Measurements from ENCODE around the gene NTF3.

NTF3 gene

GRCh38 chr12:5521456-5522325 lies 89.8 kb downstream of the NTF3 start:
- Histone ChIP-seq H3K4me1 (no peaks in the 10 kb centered on the region), H3K9me3 (no peaks in the 10 kb centered on the region), H3K36me3 (no peaks in the 10 kb centered on the region), H3K27me3 (peaks cover 3% of the 10 kb centered on the region; the same call in 1 of the 2 replicates), H3K4me3 (ENCODE audit: low read depth, low read length) (no peak overlapping the region)
- no peak for TF ChIP-seq CTCF (IDR thresholded peaks at IDR 0.05; ENCODE audit: low read depth, low read length)
- no peak for DNase-seq

GRCh38 chr12:5522432-5523335 lies 90.8 kb downstream of the NTF3 start:
- no peak for TF ChIP-seq CTCF (IDR thresholded peaks at IDR 0.05; ENCODE audit: low read depth, low read length)
- no peak overlapping the region for H3K4me3 ChIP-seq (ENCODE audit: low read depth, low read length)
- DNase-seq = no peak
- H3K4me1 ChIP-seq = no peaks in the 10 kb centered on the region
- H3K36me3 ChIP-seq = no peaks in the 10 kb centered on the region
- H3K27me3 ChIP-seq = peaks cover 2% of the 10 kb centered on the region; the same call in 1 of the 2 replicates
- H3K9me3 ChIP-seq = no peaks in the 10 kb centered on the region

- no peaks in the 10 kb centered on the region for H3K4me1 ChIP-seq
- TF ChIP-seq CTCF (IDR thresholded peaks at IDR 0.05; ENCODE audit: low read depth, low read length) = no peak
- DNase-seq = no peak
- H3K4me3 ChIP-seq (ENCODE audit: low read depth, low read length) = no peak overlapping the region
- H3K9me3 ChIP-seq = no peaks in the 10 kb centered on the region
- peaks cover 3% of the 10 kb centered on the region; the same call in 1 of the 2 replicates for H3K27me3 ChIP-seq
- H3K36me3 ChIP-seq = no peaks in the 10 kb centered on the region
Observed at GRCh38 chr12:5523396-5524115, 91.6 kb downstream of the NTF3 start.

GRCh38 chr12:5524116-5524768 lies 92.3 kb downstream of the NTF3 start:
- 0 out of 2 replicates have a peak, but pooled peaks cover 3% of the 10 kb centered on the region for H3K27me3 ChIP-seq
- no peak for TF ChIP-seq CTCF (IDR thresholded peaks at IDR 0.05; ENCODE audit: low read depth, low read length)
- H3K4me1 ChIP-seq = no peaks in the 10 kb centered on the region
- no peak for DNase-seq
- no peaks in the 10 kb centered on the region for H3K9me3 ChIP-seq
- no peak overlapping the region for H3K4me3 ChIP-seq (ENCODE audit: low read depth, low read length)
- H3K36me3 ChIP-seq = no peaks in the 10 kb centered on the region

GRCh38 chr12:5524769-5525436 lies 93.0 kb downstream of the NTF3 start:
- Histone ChIP-seq H3K36me3 (no peaks in the 10 kb centered on the region), H3K9me3 (no peaks in the 10 kb centered on the region), H3K4me3 (ENCODE audit: low read depth, low read length) (no peak overlapping the region), H3K27me3 (0 out of 2 replicates have a peak, but pooled peaks cover 3% of the 10 kb centered on the region), H3K4me1 (no peaks in the 10 kb centered on the region)
- TF ChIP-seq CTCF (IDR thresholded peaks at IDR 0.05; ENCODE audit: low read depth, low read length) = no peak
- no peak for DNase-seq

Data from BE2C (cell line).